GM18909 (cell line): ENCODE measurements around the gene KCNK6.

Source experiments
- ATAC-seq: cut with Tn5 transposase; IDR thresholded peaks from one replicate; pipeline ENCODE4 v1.9.1; 2021; ENCODE audit warnings: mild to moderate bottlenecking; ENCODE audit not compliant: unreplicated experiment, poor library complexity

Gene KCNK6

DNA sequence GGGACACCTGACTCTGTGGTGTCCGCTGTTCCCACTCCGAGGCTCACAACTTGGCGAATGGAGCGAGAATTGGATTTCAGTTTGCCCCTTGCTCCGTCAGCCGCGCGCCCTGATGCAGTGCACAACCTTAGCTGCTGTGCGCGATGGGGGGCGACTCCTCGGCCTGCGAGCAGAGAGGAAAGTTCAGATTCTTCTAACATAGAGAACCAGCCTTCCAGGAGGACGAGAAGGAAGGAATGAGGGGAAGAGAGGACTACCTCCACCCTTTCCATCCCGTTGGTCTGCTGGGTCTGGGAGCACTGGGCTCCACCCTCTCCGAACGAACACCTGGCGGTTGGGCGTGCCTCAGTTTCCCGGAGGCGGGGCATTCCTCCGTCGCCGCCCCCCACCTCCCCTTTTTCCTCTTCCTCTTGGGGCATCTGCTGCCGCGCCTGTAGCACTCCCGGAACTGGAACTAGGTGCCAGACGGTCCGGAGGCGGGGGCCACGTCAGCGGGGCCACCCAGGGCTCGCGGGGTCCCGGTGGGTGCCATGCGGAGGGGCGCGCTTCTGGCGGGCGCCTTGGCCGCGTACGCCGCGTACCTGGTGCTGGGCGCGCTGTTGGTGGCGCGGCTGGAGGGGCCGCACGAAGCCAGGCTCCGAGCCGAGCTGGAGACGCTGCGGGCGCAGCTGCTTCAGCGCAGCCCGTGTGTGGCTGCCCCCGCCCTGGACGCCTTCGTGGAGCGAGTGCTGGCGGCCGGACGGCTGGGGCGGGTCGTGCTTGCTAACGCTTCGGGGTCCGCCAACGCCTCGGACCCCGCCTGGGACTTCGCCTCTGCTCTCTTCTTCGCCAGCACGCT is at the start of gene KCNK6:
KCNK6 (plus strand) TSS at position 425 of the 838 bp plus-strand sequence; CDS start at position 531, 106 bp downstream.
- no peak for ATAC-seq

DNA sequence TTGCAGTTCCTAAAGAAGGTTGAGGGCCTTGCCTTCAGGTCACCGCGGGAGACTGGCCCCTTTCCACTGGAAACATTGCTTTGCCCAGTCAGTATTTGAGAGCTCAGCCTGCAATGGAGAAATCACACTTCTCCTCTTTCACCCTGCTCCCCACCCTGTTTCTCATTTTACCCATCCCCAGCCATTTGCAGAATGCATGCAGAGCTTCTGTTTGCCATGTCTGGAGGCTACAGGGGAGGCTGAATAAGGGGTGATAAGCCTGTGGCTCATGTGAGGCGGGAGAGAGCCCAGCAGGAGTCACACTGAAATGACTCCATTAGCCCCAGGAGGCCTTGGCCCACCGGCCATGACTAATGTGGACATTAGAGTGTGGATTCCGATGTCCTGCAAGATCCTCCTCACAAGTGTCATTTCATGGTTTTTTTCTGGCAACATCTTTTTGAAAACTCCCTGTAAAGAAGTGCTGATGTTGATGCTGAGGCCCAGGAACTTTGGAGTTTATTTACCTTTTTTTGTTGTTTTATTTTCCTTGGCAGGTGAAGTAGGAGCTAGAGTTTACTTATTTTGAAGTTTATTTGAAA is 49.0 kb upstream of the KCNK6 start:
- ATAC-seq: no peak

DNA sequence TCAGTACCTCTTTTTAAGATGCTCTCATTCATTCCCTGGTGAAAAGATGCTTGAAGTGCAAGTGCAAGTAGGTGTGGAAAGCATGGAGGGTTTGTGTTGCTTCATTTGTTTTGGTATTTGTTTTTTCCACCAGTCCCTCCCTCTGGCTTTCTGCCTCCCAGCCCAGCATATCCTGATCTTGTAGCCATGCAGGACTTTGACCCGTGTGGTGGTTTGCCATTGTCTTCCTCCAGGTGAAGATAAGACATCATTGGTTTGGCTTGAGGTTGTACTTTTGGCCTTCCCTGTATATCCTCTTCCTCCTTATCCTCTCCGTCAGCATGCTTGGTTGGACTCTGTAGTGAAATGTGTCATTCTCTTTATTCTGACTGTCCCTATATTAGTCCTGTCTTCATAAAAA is 46.1 kb upstream of the KCNK6 start:
- ATAC-seq: no peak

DNA sequence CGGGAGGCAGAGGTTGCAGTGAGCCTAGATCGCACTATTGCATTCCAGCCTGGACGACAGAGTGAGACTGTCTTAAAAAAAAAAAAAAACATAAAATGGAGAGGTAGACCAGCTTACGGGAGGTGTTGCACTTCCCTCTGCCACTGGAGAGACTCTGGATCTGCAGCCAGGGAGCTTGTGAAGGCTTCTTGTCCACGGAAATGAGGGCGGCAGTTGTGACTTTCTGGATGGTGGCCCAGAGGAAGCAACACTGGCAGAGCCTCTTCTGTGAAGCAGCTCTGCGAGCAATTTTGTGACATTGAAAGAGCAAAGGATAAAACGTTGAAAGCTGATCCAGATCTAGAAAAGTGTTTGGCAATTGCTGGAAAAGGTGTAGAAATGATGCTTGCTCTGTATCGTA is 44.9 kb upstream of the KCNK6 start:
- ATAC-seq: no peak

DNA sequence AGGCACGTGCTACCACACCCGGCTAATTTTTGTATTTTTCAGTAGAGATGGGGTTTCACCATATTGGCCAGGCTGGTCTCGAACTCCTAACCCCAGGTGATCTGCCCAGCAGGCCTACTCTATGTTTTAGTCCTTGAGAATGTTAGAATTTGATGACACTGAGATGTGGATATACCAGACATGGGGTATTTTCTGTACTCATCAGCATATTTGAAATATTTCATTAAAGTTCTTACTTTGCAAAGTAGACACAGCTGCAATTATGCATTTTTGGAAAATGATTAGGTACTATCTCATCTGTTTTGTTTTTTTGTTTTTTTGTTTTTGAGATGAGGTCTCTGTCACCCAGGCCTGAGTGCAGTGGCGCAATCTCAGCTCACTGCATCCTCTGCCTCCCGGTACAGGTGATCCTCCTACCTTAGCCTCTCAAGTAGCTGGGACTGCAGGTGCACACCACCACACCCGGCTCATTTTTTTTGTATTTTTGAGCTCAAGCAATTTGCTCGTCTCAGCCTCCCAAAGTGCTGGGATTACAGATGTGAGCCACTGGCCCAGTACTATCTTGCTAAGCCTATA is 42.6 kb upstream of the KCNK6 start:
- no peak for ATAC-seq

DNA sequence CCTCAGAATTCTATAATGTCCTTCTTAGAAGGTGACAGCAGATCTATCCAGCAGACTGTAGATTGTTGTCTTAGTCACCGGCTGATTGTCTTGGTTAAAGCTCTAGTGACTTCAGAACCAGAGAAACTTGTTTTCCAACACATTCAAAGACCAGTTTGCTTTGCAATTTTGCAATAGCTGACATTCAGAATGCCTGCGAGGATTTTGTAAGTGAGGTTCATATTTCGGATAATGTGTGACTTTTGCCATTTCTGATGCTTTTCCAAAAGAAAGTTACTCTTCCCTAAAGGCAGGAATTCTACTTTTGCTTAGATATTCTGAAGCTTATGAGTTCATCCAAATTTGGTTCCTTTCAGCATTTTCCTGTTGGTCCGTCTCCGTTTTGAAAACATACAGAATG is 42.1 kb upstream of the KCNK6 start:
- ATAC-seq: no peak

DNA sequence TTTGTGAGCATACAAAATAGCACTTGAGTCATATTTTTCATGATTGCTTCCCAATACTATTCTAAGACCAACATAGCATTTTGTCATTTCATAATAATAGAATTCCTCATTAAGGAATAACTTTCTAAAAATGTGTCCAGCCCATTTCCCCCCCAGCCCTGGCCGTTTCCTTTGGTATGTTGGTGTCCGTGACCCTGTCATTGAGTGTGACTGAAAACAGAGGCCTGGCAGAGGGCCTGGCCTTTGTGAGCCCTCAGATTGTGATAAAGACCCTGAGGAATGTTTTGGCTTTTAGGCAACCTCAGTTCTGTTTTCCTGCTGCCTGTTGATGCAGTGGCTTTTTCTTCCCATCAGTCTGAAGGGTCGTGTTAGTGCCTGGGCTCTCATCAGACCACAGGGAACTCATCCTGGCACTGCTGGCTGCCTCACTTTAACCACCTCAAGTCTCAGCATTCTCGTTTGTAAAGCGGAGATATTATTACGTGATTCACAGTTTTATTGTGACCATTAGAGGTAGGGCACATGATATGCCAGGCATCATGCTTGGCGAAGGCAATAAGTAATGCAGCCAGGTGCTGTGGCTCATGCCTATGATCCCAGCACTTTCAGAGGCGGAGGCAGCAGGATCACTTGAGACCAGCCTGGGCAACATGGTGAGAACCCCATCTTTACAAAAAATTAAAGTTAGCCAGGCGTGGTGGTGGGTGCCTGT is 41.5 kb upstream of the KCNK6 start:
- ATAC-seq: no peak

DNA sequence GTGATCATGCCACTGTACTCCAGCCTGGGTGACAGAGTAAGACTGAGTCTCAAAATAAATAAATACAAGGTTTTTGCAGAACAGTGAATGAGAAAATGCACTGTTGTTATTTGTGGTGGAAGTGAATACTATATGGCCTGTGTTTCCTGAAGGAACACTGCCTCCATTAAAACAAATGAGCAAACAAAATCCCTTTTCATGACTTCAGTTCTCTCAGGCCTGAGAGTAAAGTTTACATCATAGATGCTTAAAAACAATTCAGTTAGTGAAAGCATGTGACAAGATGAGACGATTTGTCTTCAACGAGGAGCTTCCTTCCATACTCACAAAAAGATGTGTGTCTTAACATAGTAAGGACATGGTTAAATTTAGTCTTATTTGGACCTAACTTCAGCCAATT is 40.9 kb upstream of the KCNK6 start:
- ATAC-seq: no peak

DNA sequence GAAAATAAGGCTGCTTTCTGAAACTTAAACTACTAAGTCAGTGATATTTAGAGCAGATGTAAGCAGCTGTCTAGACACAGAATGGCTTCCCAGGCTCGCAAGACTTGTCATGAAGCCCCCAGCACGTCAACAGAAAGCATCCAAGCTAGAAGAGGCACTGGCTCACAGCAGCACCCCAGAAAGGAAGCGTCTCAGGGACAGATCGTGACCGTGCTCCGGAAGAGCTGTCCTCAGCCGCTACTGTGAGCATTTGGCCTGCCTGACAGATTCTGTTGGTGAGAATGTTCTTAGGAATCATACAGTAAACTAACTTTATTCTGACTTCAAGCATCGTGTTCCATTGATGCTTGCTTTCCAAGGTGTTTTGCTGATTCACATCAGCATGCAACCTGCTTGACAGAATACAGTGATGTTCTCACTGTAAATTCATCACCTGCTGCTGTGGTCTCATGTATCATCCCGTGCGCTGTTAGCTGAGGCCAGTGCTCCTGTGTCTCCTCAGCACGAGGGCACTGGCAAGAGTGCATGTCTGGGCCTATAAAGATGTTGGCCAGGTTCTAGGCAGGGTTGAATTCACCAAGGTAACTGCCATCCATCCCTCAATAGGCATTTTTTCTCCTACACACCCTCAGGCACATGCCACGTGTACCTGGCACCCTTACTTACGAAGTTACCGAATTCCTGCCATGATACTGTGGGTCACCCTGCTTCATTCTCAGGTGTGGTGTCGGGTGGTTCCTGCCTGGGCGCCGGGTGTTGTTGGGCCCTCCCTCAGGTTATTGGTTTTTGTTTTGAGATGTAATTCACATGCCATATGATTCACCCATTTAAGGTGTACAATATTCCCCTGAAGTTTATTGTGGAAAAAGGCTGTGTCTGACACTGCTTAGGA is 39.4 kb upstream of the KCNK6 start:
- no peak for ATAC-seq

DNA sequence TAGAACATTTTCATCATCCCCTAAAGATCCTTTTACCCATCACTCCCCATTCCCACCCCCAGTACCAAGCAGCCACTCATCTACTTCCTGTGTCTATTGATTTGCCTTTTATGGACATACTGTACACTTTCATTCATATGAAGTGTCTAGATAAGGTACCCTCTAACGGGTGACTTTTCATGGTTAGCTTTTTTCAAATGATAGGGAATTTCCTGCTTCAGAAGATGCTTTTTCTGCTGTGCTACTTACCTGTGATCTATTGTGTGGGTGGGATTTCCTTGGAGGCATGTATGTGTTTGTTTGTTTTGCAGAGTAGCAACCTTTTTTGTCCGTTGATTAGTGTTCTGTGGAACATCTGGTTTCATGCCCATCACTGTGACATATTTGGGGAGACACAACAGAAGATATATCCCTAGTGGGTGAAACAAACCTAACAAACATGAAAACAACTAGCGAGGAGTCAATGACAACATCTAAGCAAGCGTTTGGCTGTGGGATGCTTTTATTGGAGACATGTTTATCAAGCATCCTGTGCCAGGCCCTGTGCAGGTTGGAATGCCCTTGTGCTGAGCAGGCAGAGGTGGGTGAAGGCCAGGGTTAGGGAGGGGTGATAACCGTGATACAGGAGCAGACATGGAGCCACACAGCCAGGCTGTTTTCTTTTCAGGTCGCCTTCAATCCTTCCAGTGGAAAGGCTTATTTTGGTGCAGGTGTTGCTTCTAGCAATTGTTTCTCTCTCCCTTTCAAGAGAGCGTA is 37.7 kb upstream of the KCNK6 start:
- ATAC-seq: no peak

DNA sequence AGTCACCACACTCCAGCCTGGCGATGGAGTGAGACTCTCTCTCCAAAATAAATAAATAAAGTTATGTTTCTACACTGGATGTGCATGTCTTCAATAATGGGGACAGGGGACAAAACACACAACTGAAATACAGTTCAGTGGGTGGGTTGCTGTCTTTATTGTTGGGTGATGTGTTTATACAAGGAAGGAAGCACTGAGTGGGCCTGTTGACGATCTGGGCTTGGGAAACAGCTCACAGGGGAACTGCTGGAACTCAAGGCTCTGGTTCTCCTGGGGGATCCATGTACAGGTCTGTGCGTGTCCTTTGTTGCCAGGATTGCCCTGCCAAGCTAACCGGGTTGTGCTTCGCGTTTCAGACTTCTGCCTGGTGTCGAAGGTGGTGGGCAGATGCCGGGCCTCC is 36.4 kb upstream of the KCNK6 start:
- ATAC-seq: no peak

DNA sequence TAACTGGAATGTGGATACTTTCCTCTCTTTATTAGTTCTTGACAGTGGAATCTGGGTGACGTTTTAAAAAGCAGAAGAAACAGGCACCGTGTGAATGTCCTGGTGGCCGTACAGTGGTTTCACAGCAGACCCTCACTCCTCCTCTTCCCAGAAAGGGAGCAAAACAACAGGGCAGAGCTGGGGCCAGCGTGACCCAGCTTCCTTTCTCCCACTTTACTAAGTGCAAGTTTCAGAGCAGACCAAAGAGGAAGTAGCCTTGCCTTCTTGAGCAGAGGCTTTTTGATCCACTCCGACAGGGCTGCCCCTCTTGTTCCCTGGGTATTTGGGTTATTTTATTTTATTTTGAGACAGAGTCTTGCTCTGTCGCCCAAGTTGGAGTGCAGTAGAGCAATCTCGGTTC is 35.2 kb upstream of the KCNK6 start:
- ATAC-seq: no peak

DNA sequence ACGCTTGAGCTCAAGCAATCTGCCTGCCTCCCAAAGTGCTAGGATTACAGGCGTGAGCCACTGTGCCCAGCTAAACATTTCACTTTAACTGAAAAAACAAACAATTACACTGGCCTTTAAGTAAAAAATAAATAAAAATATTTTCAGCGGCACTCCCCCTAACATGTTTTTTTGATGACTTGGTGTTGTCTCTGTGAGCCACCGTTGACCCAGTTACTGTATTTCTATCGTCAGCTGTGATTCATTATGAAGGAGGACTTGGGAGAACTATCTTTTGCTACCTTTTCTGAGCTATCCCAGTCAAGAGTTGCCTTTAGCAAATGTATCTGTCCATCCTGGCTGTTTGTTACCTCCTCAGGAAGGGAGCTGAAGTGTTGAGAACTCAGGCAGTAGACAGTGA is 34.1 kb upstream of the KCNK6 start:
- ATAC-seq: no peak

DNA sequence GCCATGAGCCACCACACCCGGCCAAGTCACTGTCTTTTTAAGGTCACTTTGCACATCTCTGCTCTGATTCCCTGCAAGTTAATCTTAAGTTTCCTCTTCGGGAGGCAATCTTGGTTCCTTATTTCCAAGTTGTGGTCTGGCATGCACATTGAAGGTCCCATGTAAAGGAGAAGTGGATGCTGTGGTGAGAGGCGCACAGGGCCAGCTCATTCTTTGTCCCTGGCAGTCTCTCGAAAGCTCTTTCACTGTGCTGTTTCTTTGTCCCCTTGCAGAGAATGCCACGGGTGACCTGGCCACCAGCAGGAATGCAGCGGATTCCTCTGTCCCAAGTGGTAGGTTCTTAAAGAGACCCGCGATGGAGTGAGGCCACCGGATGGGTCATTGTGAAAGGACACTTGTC is 32.0 kb upstream of the KCNK6 start:
- ATAC-seq: no peak

DNA sequence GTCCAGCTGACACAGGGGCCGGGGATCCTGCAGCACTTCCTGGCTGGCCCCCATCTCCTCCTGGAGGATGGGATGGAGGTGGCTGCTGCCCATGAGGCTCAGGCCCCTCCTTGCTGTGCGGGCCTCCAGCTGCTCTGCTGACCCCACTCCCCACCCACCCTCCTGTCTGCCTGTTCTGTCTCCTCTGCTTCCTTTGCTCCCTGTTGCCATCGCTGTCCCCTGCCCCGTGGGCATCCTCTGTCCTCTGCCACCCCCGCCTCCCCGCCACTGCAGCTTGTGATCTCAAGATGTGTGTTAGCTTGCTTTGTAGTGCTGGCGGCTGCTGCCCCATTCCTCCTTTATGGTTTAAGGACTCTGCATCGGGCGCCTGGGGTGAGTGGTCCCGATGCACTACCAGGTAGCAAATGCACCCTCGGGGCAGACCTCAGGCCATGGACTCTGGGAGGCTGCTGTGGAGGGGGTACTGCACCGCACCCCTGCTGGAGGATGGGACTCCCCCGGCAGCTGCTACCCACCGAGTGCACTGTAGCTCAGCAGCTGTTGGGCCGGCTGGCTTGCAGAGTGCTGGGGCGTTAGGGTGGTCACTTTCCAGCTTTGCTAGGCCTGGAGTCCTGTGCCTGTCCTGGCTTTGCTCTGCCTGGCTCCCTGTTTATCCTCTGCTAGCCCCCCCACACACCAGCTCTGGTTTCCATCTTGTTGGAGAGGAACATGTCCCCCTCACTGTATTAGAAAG is 31.4 kb upstream of the KCNK6 start:
- no peak for ATAC-seq

DNA sequence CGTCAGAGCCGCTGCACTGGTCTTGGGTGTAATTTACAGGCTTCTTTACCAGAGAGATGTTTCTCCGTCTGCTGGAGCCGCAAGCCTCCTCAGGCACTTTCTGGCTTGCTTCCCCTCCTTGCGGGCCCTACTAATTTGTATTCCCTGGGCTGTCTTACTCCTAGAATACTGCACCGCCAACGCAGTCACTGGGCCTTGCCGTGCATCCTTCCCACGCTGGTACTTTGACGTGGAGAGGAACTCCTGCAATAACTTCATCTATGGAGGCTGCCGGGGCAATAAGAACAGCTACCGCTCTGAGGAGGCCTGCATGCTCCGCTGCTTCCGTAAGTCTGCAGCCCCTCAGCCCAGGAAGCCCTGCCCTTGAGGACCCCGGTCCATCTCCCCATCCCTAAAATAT is 29.7 kb upstream of the KCNK6 start:
- no peak for ATAC-seq

DNA sequence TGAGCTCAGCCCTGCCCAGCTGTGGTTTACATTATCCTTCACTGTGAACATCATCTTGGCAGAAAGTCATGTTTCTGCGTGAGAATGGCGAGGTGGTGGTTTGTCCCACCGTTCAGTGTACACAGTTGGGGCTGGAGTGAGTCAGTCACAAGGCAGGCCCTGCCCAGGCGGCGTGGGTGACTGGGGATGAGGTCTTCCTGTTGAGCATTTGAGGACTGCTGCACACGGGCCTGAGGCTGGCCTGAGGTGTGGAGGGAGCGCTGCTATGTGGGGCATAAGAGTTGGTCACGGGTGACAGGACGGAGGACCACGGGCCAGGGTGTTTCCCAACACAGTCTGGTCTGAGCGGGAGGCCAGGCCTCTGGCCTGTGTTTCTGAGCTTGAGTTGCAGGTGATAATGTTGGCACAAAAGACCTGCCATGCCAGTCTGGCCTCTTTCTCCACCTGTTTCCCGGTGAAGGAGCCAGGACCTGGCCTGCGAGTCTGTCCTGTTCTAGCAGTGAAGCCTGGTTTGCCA is 29.0 kb upstream of the KCNK6 start:
- no peak for ATAC-seq

DNA sequence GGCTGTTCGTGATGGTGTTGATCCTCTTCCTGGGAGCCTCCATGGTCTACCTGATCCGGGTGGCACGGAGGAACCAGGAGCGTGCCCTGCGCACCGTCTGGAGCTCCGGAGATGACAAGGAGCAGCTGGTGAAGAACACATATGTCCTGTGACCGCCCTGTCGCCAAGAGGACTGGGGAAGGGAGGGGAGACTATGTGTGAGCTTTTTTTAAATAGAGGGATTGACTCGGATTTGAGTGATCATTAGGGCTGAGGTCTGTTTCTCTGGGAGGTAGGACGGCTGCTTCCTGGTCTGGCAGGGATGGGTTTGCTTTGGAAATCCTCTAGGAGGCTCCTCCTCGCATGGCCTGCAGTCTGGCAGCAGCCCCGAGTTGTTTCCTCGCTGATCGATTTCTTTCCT is 27.8 kb upstream of the KCNK6 start:
- ATAC-seq: no peak

DNA sequence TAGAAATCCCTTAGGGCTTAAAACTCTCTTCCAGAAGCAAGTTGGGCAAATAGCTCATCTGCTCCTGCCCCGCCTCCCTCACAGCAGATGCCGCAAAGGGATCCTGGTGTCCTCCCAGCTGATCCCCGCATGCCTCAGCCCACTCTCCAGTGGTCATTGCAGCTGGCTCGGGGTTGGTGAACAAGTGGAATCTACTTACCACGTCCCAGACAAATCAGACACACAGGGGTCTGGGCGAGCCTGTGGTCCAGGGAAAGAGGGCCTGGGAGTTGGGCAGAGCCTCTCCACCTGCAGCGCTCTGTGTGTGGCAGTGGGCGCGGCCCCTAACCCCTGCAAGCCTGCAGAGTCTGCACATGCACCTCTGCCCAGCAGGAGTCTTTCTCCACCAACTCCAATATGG is 26.4 kb upstream of the KCNK6 start:
- ATAC-seq: no peak
